A673 (cell line): Measurements from ENCODE around the gene ALKBH8.

Source experiments
- EZH2 ChIP-seq: fragments of 200-600 bp; sonication (generic); IDR thresholded peaks from 2 replicates; pipeline ENCODE4 v1.6.1; 2017; ENCODE audit warnings: borderline replicate concordance, low read depth, mild to moderate bottlenecking, mixed read lengths, antibody characterized with exemption, low read length; ENCODE audit not compliant: poor library complexity, severe bottlenecking
- TF ChIP-seq, protein P1 (sequence below): fragments of 300-800, 200-600 bp; sonication (generic); conservative IDR thresholded peaks from 2 replicates; pipeline ENCODE4 v1.5.1; 2017; ENCODE audit warnings: low read depth, mild to moderate bottlenecking, antibody characterized with exemption, low read length, moderate library complexity, mixed read lengths

DNA sequence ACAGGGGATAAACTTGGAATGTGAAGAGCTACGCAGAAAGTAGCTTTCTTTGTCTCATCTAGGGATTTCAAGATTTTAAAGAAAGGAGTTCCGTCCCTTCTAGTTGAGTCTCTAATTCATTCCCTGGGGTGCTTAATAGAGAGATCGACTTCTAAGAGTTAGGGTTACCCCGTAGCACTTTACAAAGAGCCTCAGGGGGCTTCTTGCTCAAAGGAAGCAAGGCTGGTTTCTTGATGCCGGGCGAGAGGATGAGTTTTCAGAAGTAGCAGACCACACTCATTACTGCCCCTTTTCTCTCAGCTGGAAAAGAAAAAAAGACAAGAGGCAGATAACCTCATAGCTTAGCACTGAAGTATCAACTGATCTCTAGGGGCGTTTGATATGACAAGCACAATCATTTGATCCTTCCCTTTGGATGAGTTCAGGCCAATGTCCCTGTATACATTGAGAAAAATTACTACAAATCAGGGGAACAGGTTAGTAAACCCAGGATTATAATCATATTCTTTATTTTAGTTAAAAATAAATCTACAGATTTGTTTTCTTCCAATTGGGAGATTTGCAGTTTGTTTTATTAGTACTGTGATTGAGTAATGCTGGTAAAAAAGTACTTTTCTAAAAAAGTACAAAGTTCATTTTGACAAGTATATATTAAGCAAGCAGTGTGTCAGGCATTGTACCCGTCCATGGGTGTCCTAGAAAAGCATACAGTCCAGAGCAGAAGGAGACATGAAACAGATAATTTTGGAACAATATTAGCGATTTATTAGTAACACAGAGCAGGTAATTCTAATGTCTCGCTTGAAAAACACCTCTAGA is 44.1 kb upstream of the ALKBH8 start:
- TF ChIP-seq, protein P1, sequence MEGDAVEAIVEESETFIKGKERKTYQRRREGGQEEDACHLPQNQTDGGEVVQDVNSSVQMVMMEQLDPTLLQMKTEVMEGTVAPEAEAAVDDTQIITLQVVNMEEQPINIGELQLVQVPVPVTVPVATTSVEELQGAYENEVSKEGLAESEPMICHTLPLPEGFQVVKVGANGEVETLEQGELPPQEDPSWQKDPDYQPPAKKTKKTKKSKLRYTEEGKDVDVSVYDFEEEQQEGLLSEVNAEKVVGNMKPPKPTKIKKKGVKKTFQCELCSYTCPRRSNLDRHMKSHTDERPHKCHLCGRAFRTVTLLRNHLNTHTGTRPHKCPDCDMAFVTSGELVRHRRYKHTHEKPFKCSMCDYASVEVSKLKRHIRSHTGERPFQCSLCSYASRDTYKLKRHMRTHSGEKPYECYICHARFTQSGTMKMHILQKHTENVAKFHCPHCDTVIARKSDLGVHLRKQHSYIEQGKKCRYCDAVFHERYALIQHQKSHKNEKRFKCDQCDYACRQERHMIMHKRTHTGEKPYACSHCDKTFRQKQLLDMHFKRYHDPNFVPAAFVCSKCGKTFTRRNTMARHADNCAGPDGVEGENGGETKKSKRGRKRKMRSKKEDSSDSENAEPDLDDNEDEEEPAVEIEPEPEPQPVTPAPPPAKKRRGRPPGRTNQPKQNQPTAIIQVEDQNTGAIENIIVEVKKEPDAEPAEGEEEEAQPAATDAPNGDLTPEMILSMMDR = no peak
- no peak for TF ChIP-seq EZH2
